ENCODE data around the gene RAVER2. TPM values are rescaled to one million over a fixed set of nuclear protein-coding genes. Genes with fewer than 3 reads are reported as not detected.

The RAVER2 gene
- total RNA-seq, 4 donors from 2014 or later: 12.5 to 32.9 (median 32.0) TPM

DNA sequence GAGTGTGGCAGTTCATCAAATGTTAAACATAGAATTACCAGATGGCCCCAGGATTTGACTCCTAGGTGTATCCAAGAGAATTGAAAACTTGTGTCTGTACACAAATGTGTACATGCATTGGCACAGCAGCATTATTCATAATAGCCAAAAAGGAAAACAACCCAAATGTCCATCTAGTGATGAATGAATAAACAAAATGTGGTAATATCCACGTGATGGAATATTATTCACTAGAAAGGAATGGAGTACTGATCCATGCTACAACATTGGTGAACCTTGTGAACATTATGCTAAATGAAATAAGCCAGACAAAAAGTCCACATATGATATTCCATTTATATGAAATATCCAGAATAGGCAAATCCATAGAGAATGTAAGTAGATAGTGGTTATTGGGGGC is 77.7 kb downstream of the RAVER2 start:
- no peak for ATAC-seq
- TF ChIP-seq POLR2A (IDR thresholded peaks at IDR 0.05) (no peak), EP300 (IDR thresholded peaks at IDR 0.05) (no peak), POLR2AphosphoS5 (IDR thresholded peaks at IDR 0.05) (no peak)
- TF ChIP-seq, protein P1, sequence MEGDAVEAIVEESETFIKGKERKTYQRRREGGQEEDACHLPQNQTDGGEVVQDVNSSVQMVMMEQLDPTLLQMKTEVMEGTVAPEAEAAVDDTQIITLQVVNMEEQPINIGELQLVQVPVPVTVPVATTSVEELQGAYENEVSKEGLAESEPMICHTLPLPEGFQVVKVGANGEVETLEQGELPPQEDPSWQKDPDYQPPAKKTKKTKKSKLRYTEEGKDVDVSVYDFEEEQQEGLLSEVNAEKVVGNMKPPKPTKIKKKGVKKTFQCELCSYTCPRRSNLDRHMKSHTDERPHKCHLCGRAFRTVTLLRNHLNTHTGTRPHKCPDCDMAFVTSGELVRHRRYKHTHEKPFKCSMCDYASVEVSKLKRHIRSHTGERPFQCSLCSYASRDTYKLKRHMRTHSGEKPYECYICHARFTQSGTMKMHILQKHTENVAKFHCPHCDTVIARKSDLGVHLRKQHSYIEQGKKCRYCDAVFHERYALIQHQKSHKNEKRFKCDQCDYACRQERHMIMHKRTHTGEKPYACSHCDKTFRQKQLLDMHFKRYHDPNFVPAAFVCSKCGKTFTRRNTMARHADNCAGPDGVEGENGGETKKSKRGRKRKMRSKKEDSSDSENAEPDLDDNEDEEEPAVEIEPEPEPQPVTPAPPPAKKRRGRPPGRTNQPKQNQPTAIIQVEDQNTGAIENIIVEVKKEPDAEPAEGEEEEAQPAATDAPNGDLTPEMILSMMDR (IDR thresholded peaks at IDR 0.05): no peak

DNA sequence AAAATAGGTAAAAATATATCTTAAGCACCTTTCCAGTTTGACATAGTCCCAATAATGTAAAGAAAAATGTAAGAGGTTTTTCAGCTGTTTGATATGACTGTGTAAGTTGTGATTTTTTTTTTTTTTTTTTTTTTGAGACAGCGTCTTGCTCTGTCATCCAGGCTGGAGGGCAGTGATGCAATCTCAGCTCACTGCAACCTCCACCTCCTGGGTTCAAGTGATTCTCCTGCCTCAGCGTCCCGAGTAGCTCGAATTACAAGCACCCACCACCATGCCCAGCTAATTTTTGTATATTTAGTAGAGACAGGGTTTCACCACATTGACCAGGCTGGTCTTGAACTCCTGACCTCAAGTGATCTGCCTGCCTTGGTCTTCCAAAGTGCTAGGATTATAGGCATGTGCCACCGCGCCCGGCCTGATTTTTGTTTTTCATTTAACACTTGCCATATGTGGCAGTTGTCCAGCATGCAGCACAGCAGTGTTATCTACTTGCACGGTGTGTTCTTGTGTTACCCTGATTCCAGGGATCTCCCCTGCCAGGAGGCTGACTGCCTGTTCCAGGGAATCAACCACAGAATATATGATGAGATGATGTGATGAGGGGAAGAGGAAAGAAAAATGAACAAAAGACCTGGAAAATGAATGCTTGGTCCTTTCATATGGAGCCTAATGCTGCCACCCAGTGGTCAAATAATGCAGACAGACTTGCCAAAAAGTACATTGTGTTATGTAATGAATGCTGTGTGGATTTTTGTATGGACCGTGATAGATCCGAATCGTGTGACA is 79.0 kb downstream of the RAVER2 start:
- ATAC-seq: peak; percentile 76
- Histone ChIP-seq H3K4me3 (no peak overlapping the region), H3K4me1 (peaks cover 0 to 9% (median 0%) of the 10 kb centered on the region in 3 donors), H3K27ac (no peak overlapping the region), H3K9me3 (no peaks in the 10 kb centered on the region), H3K36me3 (peaks cover 0 to 8% of the 10 kb centered on the region in 2 donors), H3K27me3 (no peaks in the 10 kb centered on the region)
- TF ChIP-seq, protein P1 (IDR thresholded peaks at IDR 0.05): peak; percentile 77 to 91 (median 84)
- no peak for TF ChIP-seq POLR2A (IDR thresholded peaks at IDR 0.05)
- TF ChIP-seq POLR2AphosphoS5 (IDR thresholded peaks at IDR 0.05): peak; percentile 65
- WGBS, 2 donors (ENCODE audit: low coverage in 1 of 2): 40% methylated on average over 10 to 11 of the region's 11 CpGs

More for the DNA sequence above, 77.7 kb downstream of the RAVER2 start:
- 9 to 17% methylated on average over 1 of the region's 1 CpG for WGBS, 2 donors (ENCODE audit: low coverage in 1 of 2)
- H3K27me3 ChIP-seq: no peaks in the 10 kb centered on the region
- peak overlapping the region in 1 of 4 donors; percentile 20 for H3K27ac ChIP-seq
- no peaks in the 10 kb centered on the region for H3K9me3 ChIP-seq
- H3K36me3 ChIP-seq: peaks cover 0 to 9% of the 10 kb centered on the region in 2 donors
- no peak overlapping the region for H3K4me3 ChIP-seq
- H3K4me1 ChIP-seq: peaks cover 0 to 9% (median 0%) of the 10 kb centered on the region in 3 donors

DNA sequence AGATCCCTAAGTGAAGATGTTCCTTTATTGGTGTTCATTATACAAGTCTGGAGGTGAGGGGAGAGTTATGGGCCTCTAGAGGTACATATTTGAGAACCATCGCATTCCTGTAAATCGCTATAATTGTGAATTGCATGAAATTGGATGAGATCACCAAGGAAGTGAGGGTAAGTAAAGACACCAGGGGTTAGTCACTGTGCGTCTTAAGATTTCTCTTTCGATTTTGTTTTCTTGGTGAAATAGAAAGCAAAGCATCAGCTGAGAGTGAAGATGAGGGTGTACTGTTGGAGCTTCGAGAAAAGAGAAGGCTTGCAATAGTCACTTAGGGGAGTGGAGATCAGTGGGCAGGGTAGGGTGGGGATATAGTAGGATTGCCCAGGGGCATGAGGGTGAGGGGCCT is 82.1 kb downstream of the RAVER2 start:
- ATAC-seq: no peak
- Histone ChIP-seq H3K27ac (no peak overlapping the region), H3K4me3 (no peak overlapping the region), H3K4me1 (peaks cover 0 to 9% (median 0%) of the 10 kb centered on the region in 3 donors), H3K36me3 (peaks cover 0 to 12% of the 10 kb centered on the region in 2 donors), H3K9me3 (no peaks in the 10 kb centered on the region), H3K27me3 (no peaks in the 10 kb centered on the region)
- no peak for TF ChIP-seq POLR2A (IDR thresholded peaks at IDR 0.05)
- no peak for TF ChIP-seq EP300 (IDR thresholded peaks at IDR 0.05)
- TF ChIP-seq POLR2AphosphoS5 (IDR thresholded peaks at IDR 0.05): no peak
- TF ChIP-seq, protein P1 (IDR thresholded peaks at IDR 0.05): no peak
- WGBS, 2 donors (ENCODE audit: low coverage in 1 of 2): 71 to 88% methylated on average over 4 to 5 of the region's 5 CpGs

DNA sequence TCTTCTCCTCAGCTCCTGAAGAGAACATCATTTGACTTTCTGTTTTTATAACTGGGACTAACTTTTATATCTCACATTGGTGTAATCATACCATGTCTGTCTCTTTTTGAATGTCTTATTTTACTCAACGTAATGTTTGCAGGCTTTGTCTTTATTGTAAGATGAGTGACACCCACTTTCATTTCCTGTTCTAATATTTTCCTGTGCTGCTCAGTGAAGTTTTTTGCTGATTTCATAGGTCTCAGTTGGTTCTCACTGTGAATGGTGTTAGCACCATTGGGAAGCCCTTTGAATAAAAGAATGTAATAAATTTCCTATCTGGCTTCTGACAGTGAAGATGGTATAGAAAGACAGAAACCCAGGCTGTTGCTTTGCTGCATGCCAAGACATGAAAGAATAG is 84.0 kb downstream of the RAVER2 start:
- Histone ChIP-seq H3K36me3 (peaks cover 0 to 30% of the 10 kb centered on the region in 2 donors), H3K9me3 (no peaks in the 10 kb centered on the region), H3K27ac (no peak overlapping the region), H3K4me3 (no peak overlapping the region), H3K27me3 (no peaks in the 10 kb centered on the region), H3K4me1 (peaks cover 0 to 8% (median 0%) of the 10 kb centered on the region in 3 donors)
- TF ChIP-seq, protein P1 (IDR thresholded peaks at IDR 0.05): no peak
- no peak for TF ChIP-seq POLR2A (IDR thresholded peaks at IDR 0.05)
- TF ChIP-seq EP300 (IDR thresholded peaks at IDR 0.05): no peak
- 20 to 50% methylated on average over 1 of the region's 1 CpG for WGBS, 2 donors (ENCODE audit: low coverage in 1 of 2)
- ATAC-seq: no peak

Measured in gastroesophageal sphincter (tissue), 4 donors.